Mucosa of descending colon (tissue), 3 donors: ENCODE data around the gene HTRA3. TPM values are rescaled to one million over a fixed set of nuclear protein-coding genes. Genes with fewer than 3 reads are reported as not detected.

ENCODE experiments used
- ATAC-seq: fragments of 200-7000 bp; cut with Tn5 transposase; one replicate; pipeline ENCODE4 v1.9.1; 2020; ENCODE audit warnings: mild to moderate bottlenecking, moderate library complexity
- DNase-seq, 3 donors: peaks; one replicate each; pipeline ENCODE4 v3.0.0-alpha.2; 2020
- H3K36me3 ChIP-seq: fragments of 200-600 bp; one replicate; pipeline ENCODE4 v1.8.0; 2021; ENCODE audit warnings: low read depth, mild to moderate bottlenecking
- H3K4me1 ChIP-seq: fragments of 200-600 bp; one replicate; pipeline ENCODE4 v1.8.0; 2021; ENCODE audit warnings: low read depth, mild to moderate bottlenecking
- H3K4me3 ChIP-seq: fragments of 200-600 bp; one replicate; pipeline ENCODE4 v1.8.0; 2021; ENCODE audit warnings: mild to moderate bottlenecking
- H3K9me3 ChIP-seq: fragments of 200-600 bp; one replicate; pipeline ENCODE4 v1.8.0; 2021; ENCODE audit warnings: mild to moderate bottlenecking
- CTCF ChIP-seq: fragments of 200-600 bp; IDR thresholded peaks from one replicate; pipeline ENCODE4 v1.8.0; 2022; ENCODE audit warnings: antibody characterized with exemption, mild to moderate bottlenecking
- intact Hi-C, 2 donors: fragments of 100-400 bp; cut with DNase I in 1 of 2; cut with micrococcal nuclease in 1 of 2; formaldehyde crosslinking; loops; one replicate each; pipeline versions ENCODE4 v1.11.0 to v1.11.1; 2022; cut with DNase I, micrococcal nuclease
- total RNA-seq, 3 donors: library from RNA; stranded (reverse); fragmentation: NEBNext Ultra II Directional in 2 of 3; extraction: Animal tissue kit (Norgen Biotek cat#: 25700) in 2 of 3; gene quantifications; one replicate each; pipeline versions ENCODE4 v1.2.1 to v1.2.4, GENCODE V29; 2021 to 2023
- donor health status: DM: no; HTN: no; CAD: no; lungs with moderate emphysema.
- donor health status: DM: no; HTN: no; CAD: no.
- donor health status: DM: no; HTN: yes; CAD: no.

Gene HTRA3
- total RNA-seq, 3 donors from 2014 or later, result 2.5 to 18.5 (median 4.2) TPM

- no peaks in the 10 kb centered on the region for H3K36me3 ChIP-seq
- H3K4me1 ChIP-seq, result peaks cover 3% of the 10 kb centered on the region
- ATAC-seq (no peak), DNase-seq (no peak)
- no peak for TF ChIP-seq CTCF
- no peak overlapping the region for H3K4me3 ChIP-seq
- H3K9me3 ChIP-seq, result no peaks in the 10 kb centered on the region
- intact Hi-C loops, result no loop called here
Observed at GRCh38 chr4:8239226-8239625, 30.3 kb upstream of the HTRA3 start.

GRCh38 chr4:8239661-8240060 is 29.9 kb upstream of the HTRA3 start:
- ATAC-seq, result no peak
- Histone ChIP-seq H3K4me3 (no peak overlapping the region), H3K36me3 (no peaks in the 10 kb centered on the region), H3K4me1 (peaks cover 3% of the 10 kb centered on the region), H3K9me3 (no peaks in the 10 kb centered on the region)
- intact Hi-C loops, result loop anchor here (5.0 kb wide), 2 partner anchors 163 to 168 kb away; no protein-coding TSS in a partner anchor
- TF ChIP-seq CTCF, result no peak
- DNase-seq, result no peak

GRCh38 chr4:8240211-8241041 is 29.1 kb upstream of the HTRA3 start:
- ATAC-seq (no peak), DNase-seq (peak in 1 of 3 donors; percentile 46)
- intact Hi-C loops, result loop anchor here (5.0 kb wide), 2 partner anchors 162 to 167 kb away; no protein-coding TSS in a partner anchor
- H3K4me1 ChIP-seq, result peaks cover 3% of the 10 kb centered on the region
- TF ChIP-seq CTCF, result no peak
- H3K9me3 ChIP-seq, result no peaks in the 10 kb centered on the region
- H3K4me3 ChIP-seq, result no peak overlapping the region
- H3K36me3 ChIP-seq, result no peaks in the 10 kb centered on the region

- no peaks in the 10 kb centered on the region for H3K36me3 ChIP-seq
- TF ChIP-seq CTCF, result no peak
- no peaks in the 10 kb centered on the region for H3K9me3 ChIP-seq
- no peak overlapping the region for H3K4me3 ChIP-seq
- DNase-seq, result no peak
- intact Hi-C loops, result loop anchor here (5.0 kb wide), 2 partner anchors 161 to 166 kb away; no protein-coding TSS in a partner anchor
- ATAC-seq, result no peak
- peaks cover 3% of the 10 kb centered on the region for H3K4me1 ChIP-seq
Observed at GRCh38 chr4:8241211-8241779, 28.3 kb upstream of the HTRA3 start.

GRCh38 chr4:8241895-8242696 is 27.5 kb upstream of the HTRA3 start:
- intact Hi-C loops, result loop anchor here (5.0 kb wide), 2 partner anchors 160 to 165 kb away; no protein-coding TSS in a partner anchor
- peaks cover 3% of the 10 kb centered on the region for H3K4me1 ChIP-seq
- H3K4me3 ChIP-seq, result no peak overlapping the region
- H3K9me3 ChIP-seq, result no peaks in the 10 kb centered on the region
- TF ChIP-seq CTCF, result peak; percentile 93
- no peaks in the 10 kb centered on the region for H3K36me3 ChIP-seq
- peak; percentile 81 to 88 (median 86) for DNase-seq
- peak; percentile 71 for ATAC-seq
